Colonic mucosa (tissue), 4 donors: ENCODE results near the gene KIAA0408. TPM values are rescaled to one million over a fixed set of nuclear protein-coding genes. Genes with fewer than 3 reads are reported as not detected.
A peak's percentile ranks its signal among the peaks of the same experiment; 100 is the strongest.

Experiments used
- DNase-seq: peaks from one replicate; pipeline ENCODE4 v3.0.0-alpha.2; 2020
- H3K27ac ChIP-seq: fragments of 200-600 bp; one replicate; pipeline ENCODE4 v1.8.0; 2021
- H3K27me3 ChIP-seq: fragments of 200-600 bp; one replicate; pipeline ENCODE4 v1.8.0; 2021
- H3K36me3 ChIP-seq: fragments of 200-600 bp; one replicate; pipeline ENCODE4 v1.8.0; 2021
- H3K4me1 ChIP-seq: fragments of 200-600 bp; one replicate; pipeline ENCODE4 v1.8.0; 2021; ENCODE audit warnings: mild to moderate bottlenecking
- H3K4me3 ChIP-seq: fragments of 200-600 bp; one replicate; pipeline ENCODE4 v1.8.0; 2021
- H3K9ac ChIP-seq, 2 donors: one replicate each; pipeline ENCODE4 v1.7.0; 2013; ENCODE audit warnings: control low read depth in 2 of 2, low read depth in 2 of 2, low read length in 2 of 2
- H3K9me3 ChIP-seq: fragments of 200-600 bp; one replicate; pipeline ENCODE4 v1.8.0; 2021
- intact Hi-C: fragments of 100-400 bp; cut with DNase I; formaldehyde crosslinking; loops from one replicate; pipeline ENCODE4 v1.14.1; 2022
- total RNA-seq, 2 donors: library from RNA; stranded (reverse); fragmentation: NEBNext Ultra II Directional in 1 of 2; extraction: Animal tissue kit (Norgen Biotek cat#: 25700) in 1 of 2; gene quantifications; one replicate each; pipeline ENCODE4 v1.2.1, GENCODE V29; 2021
- TF ChIP-seq, protein P1 (sequence below): fragments of 200-600 bp; IDR thresholded peaks from one replicate; pipeline ENCODE4 v1.8.0; 2022; ENCODE audit warnings: antibody characterized with exemption, mild to moderate bottlenecking
- donor health status: healthy.
- donor health status: DM: no; HTN: no; CAD: no.
- donor health status: DM: no; HTN: no; CAD: no.

The KIAA0408 gene
- total RNA-seq, 2 donors from 2014 or later: 1.6 to 2.7 TPM

DNA sequence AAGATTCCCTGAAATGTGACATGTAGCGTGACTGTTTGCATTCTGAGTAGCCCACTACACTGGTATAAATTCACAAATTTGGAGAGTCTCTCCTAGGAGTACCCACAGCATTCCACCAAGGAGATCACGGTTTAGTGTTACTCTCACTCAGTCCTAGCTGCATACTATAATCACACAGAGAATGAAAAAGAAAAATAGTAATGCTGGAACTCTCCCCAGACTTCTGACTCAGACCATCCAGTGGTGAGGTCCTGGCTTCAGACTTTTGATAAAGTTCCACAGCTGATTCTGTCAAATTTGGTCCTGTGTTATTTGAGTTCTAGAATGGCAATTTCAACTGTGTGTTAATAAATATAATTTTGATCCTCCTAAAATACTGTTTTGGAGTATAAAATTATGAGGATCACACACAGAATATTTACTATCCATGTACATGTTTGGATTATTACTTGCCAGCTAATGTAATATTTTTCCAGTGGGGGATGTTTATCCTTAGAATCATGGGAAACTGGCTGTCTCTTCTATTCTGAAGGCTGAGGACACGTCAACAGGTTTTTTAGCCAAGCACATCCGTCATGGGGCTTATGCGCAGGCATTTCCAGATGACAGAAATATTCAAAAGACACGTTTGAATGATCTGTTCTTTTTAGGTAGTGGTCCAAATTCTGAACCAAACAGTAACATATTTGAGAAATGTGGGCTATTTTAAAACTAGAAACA is 5.1 kb upstream of the KIAA0408 start:
- TF ChIP-seq, protein P1, sequence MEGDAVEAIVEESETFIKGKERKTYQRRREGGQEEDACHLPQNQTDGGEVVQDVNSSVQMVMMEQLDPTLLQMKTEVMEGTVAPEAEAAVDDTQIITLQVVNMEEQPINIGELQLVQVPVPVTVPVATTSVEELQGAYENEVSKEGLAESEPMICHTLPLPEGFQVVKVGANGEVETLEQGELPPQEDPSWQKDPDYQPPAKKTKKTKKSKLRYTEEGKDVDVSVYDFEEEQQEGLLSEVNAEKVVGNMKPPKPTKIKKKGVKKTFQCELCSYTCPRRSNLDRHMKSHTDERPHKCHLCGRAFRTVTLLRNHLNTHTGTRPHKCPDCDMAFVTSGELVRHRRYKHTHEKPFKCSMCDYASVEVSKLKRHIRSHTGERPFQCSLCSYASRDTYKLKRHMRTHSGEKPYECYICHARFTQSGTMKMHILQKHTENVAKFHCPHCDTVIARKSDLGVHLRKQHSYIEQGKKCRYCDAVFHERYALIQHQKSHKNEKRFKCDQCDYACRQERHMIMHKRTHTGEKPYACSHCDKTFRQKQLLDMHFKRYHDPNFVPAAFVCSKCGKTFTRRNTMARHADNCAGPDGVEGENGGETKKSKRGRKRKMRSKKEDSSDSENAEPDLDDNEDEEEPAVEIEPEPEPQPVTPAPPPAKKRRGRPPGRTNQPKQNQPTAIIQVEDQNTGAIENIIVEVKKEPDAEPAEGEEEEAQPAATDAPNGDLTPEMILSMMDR: no peak
- Histone ChIP-seq H3K4me1 (no peaks in the 10 kb centered on the region), H3K4me3 (no peak overlapping the region), H3K36me3 (no peaks in the 10 kb centered on the region), H3K9me3 (no peaks in the 10 kb centered on the region), H3K27me3 (no peaks in the 10 kb centered on the region), H3K9ac (no peak overlapping the region), H3K27ac (no peak overlapping the region)
- intact Hi-C loops: loop anchor here (10.0 kb wide), 1 partner anchor 180 kb away; no protein-coding TSS in a partner anchor
- DNase-seq: no peak

DNA sequence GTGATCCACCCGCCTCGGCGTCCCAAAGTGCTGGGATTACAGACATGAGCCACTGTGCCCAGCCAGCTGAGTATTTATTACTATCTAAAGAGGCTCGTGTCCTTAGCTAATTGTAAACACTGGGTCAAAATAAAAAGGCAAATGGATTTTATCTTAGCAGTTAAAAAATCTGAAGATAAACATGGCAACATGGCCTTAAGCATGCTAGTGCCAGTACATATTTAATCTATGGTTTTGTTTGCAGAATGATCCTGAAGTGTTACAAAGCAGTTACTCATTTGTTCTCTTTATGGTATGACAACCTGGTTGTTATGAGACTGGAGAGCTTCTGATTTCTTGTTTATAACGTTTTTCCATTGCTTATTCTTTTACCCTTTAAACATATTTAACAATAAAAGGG is 3.9 kb upstream of the KIAA0408 start:
- Histone ChIP-seq H3K9me3 (no peaks in the 10 kb centered on the region), H3K36me3 (no peaks in the 10 kb centered on the region), H3K4me1 (no peaks in the 10 kb centered on the region), H3K4me3 (no peak overlapping the region), H3K9ac (no peak overlapping the region), H3K27ac (no peak overlapping the region), H3K27me3 (no peaks in the 10 kb centered on the region)
- no peak for DNase-seq
- TF ChIP-seq, protein P1: no peak
- intact Hi-C loops: loop anchor here (10.0 kb wide), 1 partner anchor 182 kb away; no protein-coding TSS in a partner anchor

DNA sequence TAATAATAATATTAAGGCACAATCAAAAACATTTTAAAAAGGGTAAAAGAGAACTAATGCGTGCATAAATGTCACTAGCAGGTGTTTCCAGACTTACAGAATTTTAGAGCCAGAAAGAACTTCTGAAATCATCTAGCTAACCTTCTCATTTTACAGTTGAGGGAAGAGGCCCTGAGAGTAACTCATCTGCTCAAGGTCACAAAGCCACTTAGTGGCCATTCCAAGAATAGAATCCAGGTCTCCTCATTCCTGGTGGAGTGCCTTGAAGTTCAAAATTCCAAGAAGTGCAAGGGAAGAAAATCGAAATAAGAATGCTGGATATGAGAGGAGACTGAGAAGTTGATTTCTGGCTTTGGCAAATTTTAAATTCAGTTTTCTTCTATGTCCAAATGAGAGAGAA is 3.2 kb upstream of the KIAA0408 start:
- Histone ChIP-seq H3K27ac (no peak overlapping the region), H3K4me1 (no peaks in the 10 kb centered on the region), H3K4me3 (no peak overlapping the region), H3K36me3 (no peaks in the 10 kb centered on the region), H3K27me3 (no peaks in the 10 kb centered on the region), H3K9me3 (no peaks in the 10 kb centered on the region), H3K9ac (no peak overlapping the region)
- DNase-seq: no peak
- intact Hi-C loops: loop anchor here (10.0 kb wide), 1 partner anchor 182 kb away; no protein-coding TSS in a partner anchor
- TF ChIP-seq, protein P1: no peak

DNA sequence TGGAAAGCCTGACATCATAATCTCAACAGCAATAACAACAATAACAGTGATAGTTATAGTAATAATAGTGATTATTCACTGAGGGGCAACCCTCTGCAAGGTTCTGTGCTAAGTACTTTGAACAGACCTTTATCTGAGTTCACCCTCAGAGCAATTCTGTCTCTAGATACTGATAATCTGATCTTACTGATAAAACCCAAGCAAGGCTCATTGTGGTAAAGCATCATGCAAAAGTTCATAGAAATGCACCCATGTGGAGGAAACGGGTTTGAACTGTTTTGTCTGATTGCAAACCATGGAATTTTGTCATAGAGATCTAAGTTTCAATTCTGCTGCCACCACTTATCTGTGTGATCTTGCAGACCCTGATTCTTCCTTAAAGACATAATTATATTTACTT is 1.3 kb upstream of the KIAA0408 start:
- H3K27me3 ChIP-seq: no peaks in the 10 kb centered on the region
- no peak overlapping the region for H3K4me3 ChIP-seq
- no peak overlapping the region for H3K27ac ChIP-seq
- no peaks in the 10 kb centered on the region for H3K9me3 ChIP-seq
- H3K36me3 ChIP-seq: no peaks in the 10 kb centered on the region
- DNase-seq: no peak
- intact Hi-C loops: loop anchor here (10.0 kb wide), 1 partner anchor 184 kb away; no protein-coding TSS in a partner anchor
- H3K4me1 ChIP-seq: no peaks in the 10 kb centered on the region
- H3K9ac ChIP-seq: no peak overlapping the region
- TF ChIP-seq, protein P1: no peak

DNA sequence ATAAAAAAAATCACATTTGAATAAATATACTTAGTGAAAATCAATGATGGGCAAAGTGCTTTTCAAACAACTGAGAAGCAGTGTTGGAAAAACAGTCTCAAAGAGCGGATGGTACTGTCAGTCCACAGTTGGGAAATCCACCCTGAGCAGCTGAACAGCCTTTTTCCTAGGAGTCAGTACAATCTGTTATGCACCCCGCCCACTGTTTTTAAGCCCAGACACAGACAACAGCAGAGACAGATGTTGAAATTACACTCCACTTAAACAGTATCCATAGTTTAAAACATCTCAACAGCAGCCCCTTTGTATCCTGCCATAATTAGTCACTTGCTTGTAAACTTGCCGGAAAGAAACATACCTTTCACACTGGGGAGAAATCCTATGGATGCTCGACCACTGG is 372 bp downstream of the KIAA0408 start:
- TF ChIP-seq, protein P1: no peak
- Histone ChIP-seq H3K4me3 (no peak overlapping the region), H3K9me3 (no peaks in the 10 kb centered on the region), H3K27me3 (no peaks in the 10 kb centered on the region), H3K27ac (peak overlapping the region; percentile 61), H3K9ac (no peak overlapping the region), H3K4me1 (no peaks in the 10 kb centered on the region), H3K36me3 (no peaks in the 10 kb centered on the region)
- DNase-seq: no peak
- intact Hi-C loops: no loop called here
